Measurements from ENCODE around the gene S100A9. TPM values are rescaled to one million over a fixed set of nuclear protein-coding genes. Genes with fewer than 3 reads are reported as not detected.

S100A9 gene
- total RNA-seq, 4 donors from 2014 or later, result 436 to 2,200 (median 573) TPM

- DNase-seq (ENCODE audit: low spot score) (no peak), ATAC-seq (ENCODE audit: low FRiP score) (no peak)
- TF ChIP-seq CTCF (IDR thresholded peaks at IDR 0.05), result no peak
These were observed 12.5 kb downstream of the S100A9 start for GRCh38 chr1:153370146-153370545.

- no peak for TF ChIP-seq CTCF (IDR thresholded peaks at IDR 0.05)
- ATAC-seq (ENCODE audit: low FRiP score) (no peak), DNase-seq (ENCODE audit: low spot score) (no peak)
These were observed 13.6 kb downstream of the S100A9 start for GRCh38 chr1:153371231-153371630.

GRCh38 chr1:153372571-153372970 is 14.9 kb downstream of the S100A9 start:
- no peak for TF ChIP-seq CTCF (IDR thresholded peaks at IDR 0.05)
- DNase-seq (ENCODE audit: low spot score) (no peak), ATAC-seq (ENCODE audit: low FRiP score) (no peak)

GRCh38 chr1:153374071-153374470 is 16.4 kb downstream of the S100A9 start:
- DNase-seq (ENCODE audit: low spot score) (no peak), ATAC-seq (ENCODE audit: low FRiP score) (no peak)
- no peak for TF ChIP-seq CTCF (IDR thresholded peaks at IDR 0.05)

GRCh38 chr1:153375511-153375910 is 17.9 kb downstream of the S100A9 start, which contains the start of gene S100A12:
S100A12 (minus strand) TSS chr1:153375621; CDS start chr1:153374592, 1,029 bp downstream.
- ATAC-seq (ENCODE audit: low FRiP score), result peak; percentile 88
- DNase-seq (ENCODE audit: low spot score), result no peak
- no peak for TF ChIP-seq CTCF (IDR thresholded peaks at IDR 0.05)

GRCh38 chr1:153379591-153379990 is 21.9 kb downstream of the S100A9 start:
- DNase-seq (ENCODE audit: low spot score), result no peak
- TF ChIP-seq CTCF (IDR thresholded peaks at IDR 0.05), result no peak
- ATAC-seq (ENCODE audit: low FRiP score), result no peak

GRCh38 chr1:153380711-153381110 is 23.1 kb downstream of the S100A9 start:
- DNase-seq (ENCODE audit: low spot score) (no peak), ATAC-seq (ENCODE audit: low FRiP score) (no peak)
- TF ChIP-seq CTCF (IDR thresholded peaks at IDR 0.05), result no peak
